Kasumi-1 (cell line): Measurements from ENCODE around the gene MCUR1.
"Not testable (repeated sequence)": the region's sequence is repeated elsewhere in the genome, so short reads cannot be mapped to it uniquely, and the experiment has no call there.

Experiments used
- DNase-seq, 2 experiments: peaks; one replicate each; lab custom pipeline; 2025; lab: John Stamatoyannopoulos, UW

The MCUR1 gene, protein sequence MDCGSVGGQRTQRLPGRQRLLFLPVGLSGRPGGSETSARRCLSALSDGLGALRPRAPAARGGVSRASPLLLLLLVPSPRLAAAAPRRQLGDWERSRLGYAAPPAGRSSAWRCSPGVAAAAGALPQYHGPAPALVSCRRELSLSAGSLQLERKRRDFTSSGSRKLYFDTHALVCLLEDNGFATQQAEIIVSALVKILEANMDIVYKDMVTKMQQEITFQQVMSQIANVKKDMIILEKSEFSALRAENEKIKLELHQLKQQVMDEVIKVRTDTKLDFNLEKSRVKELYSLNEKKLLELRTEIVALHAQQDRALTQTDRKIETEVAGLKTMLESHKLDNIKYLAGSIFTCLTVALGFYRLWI

DNA sequence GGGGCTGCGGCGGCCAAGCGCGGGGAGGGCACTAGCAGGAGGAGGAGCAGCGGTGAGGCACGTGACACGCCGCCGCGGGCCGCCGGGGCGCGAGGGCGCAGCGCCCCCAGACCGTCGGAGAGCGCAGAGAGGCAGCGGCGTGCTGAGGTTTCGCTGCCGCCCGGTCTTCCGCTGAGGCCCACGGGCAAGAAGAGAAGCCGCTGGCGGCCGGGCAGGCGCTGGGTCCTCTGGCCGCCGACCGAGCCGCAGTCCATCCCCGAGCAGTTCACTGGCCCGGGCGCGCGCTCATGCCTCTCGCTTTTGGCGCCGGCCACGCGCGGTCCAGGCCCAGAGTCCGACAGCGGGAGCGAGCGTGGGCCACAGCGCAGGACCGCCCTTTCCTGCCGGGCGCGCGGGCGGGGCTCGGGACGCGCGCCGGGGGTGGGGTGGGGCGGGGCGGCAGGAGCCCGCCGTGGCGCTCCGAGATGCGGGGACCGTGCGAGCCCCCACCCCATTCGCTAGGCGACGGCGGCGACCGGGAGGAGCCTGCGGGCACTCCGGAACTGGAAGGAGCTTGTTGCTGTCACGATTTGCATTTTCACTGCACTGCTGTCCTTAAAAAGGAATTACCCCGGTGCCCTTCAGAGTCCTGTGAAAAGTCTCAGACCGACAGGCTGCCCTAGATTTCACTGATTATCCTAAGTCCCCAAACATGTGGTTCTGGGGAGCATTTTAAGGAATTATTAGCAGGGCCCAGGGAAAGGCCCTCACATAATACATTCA is at the start of gene MCUR1:
Gene MCUR1 (minus strand): TSS at position 382 of the 762 bp plus-strand sequence. CDS start 128 bp downstream, at position 254.
- DNase-seq, result peak; percentile 89 to 91

DNA sequence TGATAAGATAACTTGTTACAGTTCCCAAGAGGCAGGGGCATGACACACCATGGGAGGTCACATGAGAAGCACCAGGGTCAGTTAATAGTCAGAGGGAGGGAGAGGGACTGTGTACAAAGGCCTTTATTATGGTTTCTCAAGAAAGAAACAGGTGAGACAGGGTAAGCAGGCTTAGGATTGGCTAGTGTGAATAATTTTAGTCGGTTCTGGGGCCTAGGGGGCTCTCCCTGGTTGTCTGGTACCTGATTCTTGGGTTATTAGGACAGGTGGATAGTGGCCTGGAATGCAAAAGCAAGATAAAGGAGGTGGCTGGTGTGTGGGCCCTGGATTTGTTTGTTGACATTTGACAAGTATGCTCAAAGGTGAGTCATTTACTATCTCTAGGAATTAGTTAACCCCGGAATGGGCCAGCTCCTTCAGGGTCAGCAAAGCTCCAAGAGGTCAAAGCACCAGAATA is 49.4 kb upstream of the MCUR1 start:
- DNase-seq, result no peak

DNA sequence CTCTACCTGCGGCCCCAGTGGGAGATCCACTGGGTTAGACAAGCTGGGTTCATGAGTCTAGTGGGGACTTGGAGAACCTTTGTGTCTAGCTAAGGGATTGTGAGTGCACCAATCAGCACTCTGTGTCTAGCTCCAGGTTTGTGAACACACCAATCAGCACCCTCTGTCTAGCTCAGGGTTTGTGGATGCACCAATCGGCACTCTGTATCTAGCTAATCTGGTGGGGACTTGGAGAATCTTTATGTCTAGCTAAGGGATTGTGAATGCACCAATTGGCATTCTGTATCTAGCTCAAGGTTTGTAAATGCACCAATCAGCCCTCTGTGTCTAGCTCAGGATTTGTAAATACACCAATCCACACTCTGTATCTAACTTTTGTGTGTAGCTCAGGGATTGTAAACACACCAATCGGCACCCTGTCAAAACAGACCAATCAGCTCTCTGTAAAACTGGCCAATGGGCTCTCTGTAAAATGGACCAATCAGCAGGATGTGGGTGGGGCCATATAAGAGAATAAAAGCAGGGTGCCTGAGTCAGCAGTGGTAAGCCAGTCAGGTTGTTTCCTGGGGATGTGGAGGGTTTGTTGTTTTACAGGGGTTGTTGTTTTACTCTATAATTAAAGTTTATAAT is 46.3 kb upstream of the MCUR1 start:
- DNase-seq, result not testable (repeated sequence)

DNA sequence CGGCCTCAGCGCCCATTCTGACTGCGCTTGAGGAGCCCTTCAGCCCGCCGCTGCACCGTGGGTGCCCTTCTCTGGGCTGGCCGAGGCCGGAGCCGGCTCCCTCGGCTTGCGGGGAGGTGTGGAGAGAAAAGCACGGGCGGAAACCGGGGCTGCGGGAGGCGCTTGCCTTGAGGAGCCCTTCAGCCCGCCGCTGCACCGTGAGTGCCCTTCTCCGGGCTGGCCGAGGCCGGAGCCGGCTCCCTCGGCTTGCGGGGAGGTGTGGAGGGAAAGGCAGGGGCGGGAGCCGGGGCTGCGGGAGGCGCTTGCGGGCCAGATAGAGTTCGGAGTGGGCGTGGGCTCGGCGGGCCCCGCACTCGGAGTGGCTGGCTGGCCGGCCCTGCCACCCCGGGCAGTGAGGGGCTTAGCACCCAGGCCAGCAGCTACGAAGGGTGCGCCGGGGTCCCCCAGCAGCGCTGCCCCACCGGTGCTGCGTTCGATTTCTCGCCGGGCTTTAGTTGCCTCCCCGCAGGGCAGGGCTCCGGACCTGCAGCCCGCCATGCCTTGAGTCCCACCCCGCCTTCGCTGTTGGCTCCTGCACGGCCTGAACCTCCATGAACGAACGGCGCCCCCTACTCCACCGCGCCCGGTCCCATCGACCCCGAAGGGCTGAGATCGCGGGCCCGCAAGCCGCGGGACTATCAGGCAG is 45.7 kb upstream of the MCUR1 start:
- DNase-seq, result no peak

DNA sequence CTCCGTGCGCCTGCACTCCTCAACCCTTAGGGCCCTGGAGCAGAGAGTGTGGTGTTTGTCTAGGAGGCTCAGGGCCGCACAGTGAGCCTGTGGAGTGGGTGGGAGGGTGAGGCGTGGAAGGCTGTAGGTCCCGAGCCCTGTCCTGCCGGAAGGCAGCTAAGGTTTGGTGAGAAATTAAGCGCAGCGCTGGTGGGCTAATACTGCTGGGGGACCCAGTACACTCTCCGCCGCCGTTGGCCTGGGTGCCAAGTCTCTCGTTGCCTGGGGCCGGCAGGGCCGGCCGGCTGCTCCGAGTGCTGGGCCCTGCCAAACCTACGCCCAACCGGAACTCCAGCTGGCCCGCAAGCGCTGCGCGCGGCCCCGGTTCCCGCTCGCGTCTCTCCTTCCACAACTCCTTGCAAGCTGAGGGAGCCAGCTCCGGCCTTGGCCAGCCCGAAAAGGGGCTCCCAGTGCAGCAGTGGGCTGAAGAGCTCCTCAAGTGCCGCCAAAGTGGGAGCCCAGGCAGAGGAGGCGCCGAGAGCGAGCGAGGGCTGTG is 40.4 kb upstream of the MCUR1 start:
- DNase-seq, result no peak

DNA sequence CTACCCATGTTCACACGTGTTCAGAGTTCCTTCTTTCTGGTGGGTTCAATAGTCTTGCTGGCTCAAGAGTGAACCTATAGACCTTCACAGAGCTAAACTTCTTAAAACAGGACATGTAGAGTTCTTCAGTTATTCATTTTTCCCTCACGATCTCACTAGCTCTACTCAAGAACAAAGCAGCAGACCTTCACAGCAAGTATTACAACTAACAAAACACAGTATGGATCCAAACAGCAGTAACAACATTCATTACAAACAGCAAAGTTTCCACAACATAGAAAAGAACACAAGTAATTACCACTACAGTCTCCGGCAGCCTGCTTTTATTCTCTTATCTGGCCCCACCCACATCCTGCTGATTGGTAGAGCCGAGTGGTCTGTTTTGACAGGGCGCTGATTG is 39.5 kb upstream of the MCUR1 start:
- DNase-seq, result no peak

DNA sequence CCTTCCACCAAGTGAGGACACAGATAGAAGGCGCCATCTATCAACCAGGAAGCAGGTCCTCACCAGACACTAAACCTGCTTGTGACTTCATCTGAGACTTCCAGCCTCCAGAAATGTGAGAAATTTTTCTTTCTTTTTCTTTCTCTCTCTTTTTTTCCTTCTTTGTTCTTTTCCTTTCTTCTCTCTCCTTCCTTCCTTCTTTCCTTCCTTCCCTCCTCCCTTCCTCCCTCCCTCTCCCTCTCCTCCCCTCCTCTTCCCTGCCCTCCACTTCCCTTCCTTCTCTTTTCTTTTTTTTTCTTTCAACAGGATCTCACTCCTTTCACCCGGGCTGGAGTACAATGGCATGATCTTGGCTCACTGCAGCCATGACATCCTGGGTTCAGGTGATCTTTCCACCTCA is 37.4 kb upstream of the MCUR1 start:
- no peak for DNase-seq

DNA sequence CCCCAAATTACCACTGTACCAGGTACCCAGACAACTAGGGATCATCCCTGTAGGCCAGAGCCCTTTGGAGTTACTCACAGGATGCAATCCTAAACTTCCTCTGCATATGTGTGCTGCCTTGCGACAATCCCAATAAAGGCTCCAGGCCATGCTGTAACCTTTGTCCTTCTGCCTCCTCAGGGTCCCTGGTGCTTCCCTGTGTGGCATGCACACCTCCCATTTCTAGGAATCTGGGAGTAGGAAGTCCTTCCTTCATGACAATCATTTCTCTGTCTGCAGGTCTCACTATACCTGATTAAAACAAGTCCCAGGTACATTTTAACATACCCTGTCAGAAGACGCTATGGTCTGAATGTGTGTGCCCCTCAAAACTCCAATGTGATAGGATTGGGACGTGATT is 37.0 kb upstream of the MCUR1 start:
- no peak for DNase-seq

DNA sequence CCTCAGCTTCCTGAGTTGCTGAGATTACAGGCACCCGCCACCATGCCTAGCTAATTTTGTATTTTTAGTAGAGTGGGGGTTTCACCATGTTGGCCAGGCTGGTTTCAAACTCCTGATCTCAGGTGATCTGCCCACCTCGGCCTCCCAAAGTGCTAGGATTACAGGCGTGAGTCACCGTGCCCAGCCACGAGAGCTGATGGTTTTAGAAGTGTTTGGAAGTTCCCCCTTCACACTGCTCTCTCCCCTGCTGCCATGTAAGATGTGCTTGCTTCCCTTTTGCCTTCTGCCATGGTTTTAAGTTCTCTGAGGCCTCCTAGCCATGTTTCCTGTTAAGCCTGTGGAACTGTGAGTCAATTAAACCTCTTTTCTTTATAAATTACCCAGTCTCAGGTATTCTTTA is 36.3 kb upstream of the MCUR1 start:
- DNase-seq, result not testable (repeated sequence)

DNA sequence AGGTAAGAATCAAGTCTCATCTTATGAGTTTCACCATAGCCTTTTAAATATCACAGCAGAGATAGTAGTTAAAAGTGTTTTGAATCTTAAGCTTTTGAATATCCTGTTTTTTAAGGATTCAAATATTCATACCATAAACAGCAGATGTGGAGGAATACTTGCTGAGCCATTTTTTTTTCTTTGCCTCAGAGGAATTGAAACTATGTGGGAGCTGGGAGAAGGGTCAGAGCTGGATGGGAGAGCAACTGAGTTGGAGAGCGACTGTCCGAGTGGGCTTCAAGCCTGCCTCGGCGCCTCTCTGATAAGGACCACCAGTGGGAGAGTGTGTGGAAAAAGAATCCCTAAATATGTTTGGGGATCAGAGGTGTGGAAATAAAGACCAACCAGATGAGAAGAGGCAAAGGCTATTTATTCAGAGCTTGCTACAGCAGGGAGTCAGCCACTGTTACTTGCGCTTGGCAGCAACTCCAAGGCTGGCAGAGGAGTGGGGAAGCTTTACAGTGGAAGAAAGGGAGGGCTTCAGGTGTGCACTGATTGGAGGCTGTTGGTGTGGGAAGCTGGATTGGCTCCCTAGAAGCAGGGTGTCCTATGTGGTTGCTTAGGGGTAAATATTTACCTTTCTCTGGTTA is 34.3 kb upstream of the MCUR1 start:
- DNase-seq, result no peak

DNA sequence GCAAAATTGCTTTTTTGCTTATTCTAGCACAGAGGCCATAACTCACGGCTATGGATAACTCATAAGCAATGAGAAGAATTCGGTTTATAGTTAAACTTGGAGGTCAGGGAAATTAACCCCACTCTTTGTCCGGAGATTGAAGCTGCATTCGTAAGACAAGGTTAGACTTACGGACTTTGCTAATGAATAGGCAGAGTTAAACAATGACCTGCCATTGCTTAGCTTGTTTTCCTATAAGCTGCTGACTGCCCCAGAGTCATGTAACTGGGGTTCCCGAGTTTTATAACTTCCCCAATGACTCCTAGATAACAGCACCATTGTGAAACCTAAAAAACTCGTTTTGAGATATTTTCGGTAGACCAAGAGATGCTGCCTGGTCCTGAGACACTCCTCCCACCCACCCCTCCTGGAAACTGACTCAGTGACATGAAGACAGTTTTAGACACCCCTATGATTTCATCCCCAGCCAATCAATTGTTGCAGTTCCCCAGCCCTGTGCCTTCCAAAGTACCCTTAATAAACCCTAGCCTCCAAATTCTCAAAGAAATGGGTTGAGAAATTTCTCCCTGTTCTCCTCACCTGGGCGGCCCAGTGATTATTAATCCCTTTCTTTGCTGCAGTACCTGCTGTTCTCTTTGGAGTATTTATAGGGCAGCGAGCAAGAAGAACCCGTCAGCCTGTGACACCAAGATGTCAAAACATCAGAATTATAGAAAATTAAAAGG is 33.1 kb upstream of the MCUR1 start:
- DNase-seq, result no peak

DNA sequence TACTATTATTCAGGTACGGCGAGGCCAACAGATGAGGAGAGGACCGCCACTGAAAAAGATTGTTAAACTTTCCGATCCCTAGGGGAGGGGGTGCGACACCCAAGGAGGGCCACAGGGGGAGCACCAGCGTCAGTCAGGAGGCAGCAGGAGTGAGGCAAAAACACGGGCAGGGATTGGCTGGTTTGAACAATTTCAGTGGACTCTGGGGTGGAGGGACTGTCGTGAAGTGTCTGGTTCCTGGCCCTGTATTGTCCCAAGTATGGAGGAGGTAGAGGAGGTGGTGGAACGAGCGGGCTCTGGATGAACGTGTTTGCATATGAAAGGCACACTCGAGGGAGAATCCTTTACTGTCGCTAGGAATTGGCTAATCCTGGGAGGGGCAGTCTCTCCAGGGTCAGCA is 32.5 kb upstream of the MCUR1 start:
- no peak for DNase-seq

DNA sequence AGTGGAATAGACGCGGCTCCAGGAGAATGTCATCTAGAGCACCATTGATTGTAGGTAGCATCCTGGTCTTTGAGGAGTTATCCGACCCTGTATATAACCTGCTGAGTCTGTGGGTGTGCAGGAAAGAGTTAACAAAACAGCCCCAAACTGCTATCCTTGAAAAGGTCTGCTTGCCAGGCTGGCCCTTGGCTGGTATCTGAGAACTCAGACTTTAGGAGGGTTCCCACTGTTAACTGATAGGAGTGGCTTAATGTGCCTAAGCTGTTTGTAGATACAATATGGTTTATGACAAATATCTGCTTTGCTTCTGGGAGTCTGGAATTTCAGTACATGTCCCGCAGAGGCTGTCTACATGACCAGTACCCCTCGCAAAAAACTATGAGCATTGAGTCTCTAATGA is 27.6 kb upstream of the MCUR1 start:
- no peak for DNase-seq

DNA sequence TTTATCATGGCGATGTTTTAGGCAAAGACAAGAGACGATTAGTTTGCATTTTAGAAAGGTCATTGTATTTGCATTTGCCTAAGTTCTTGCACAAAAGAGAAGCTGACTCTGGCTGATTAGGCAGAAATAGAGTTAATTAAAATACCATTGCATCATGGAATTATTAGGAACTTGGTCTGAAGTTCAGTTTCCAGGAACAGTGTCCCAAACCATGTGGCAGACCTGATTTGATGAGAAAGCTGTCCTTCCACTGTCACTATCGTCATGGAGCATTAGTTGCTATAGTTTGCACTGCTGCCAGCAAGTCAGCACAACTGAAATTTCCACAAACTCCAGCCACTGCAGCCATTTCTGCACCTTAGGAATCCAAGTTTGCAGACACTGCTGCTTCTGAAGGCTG is 24.3 kb upstream of the MCUR1 start:
- DNase-seq, result no peak

DNA sequence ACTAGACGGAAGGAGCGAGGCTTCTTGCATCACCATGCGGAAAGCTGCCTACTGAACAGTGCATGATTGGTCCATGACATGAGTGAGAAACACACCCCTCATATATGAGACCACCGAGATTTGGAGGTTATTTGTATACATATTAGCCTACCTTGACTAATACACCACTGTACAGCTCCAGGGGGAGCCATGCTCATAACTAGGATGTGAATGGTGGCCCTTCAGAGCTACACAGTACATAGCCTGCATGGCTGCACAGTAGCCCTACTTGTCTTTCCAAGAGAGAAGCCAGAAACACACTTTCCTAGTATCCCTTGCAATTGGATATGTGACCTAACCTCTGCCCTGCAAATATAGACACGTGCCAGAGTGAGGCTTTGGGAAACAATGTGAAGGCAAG is 21.8 kb upstream of the MCUR1 start:
- no peak for DNase-seq

DNA sequence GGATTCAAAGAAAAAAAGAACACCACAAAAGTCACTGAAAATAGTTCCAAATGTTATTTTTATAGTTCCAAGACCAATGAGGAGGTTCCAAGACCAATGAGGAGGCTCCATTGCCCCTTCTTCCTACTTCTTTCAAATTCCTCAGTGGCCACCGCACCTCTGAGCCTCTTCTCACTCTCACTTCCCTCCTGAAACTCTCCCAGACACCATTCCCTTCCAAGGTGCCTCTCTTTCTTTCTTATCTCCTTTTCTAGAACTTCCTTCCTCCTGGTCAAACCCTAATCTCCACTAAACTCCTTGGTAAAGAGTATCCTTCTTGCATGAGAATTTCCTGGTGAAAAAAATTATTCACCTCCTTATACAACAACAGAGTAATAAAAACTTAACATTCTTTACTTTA is 20.4 kb upstream of the MCUR1 start:
- no peak for DNase-seq

DNA sequence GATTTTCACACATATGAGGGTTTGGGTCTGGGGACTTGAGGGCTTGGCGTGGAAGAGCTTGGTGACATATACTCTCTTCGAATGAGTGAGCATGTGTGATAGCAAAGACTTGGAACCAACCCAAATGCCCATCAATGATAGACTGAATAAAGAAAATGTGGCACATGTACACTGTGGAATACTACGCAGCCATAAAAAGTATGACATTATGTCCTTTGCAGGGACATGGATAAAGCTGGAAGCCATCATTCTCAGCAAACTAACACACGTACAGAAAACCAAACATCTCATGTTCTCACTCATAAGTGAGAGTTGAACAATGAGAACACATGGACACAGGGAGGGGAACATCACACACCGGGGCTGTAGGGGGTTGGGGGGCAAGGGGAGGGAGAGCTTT is 19.7 kb upstream of the MCUR1 start:
- not testable (repeated sequence) for DNase-seq

DNA sequence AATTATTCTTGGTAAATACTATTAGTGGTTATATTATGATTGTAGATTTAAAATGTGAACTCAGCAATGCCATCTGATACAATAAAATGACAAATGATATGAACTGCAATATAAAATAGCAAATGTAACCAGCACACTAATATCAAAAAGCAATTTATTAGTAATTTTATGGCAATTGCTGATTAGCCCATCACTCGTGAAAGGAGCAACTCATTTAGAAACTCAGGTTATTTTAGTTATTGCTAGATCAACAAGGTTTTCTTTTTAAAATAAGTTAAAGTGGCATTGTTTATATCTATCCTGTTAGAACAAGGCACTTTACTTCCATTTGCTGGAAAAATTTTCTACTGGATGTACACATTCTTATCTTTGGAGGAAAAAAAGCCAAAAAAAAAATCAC is 18.4 kb upstream of the MCUR1 start:
- DNase-seq, result no peak

DNA sequence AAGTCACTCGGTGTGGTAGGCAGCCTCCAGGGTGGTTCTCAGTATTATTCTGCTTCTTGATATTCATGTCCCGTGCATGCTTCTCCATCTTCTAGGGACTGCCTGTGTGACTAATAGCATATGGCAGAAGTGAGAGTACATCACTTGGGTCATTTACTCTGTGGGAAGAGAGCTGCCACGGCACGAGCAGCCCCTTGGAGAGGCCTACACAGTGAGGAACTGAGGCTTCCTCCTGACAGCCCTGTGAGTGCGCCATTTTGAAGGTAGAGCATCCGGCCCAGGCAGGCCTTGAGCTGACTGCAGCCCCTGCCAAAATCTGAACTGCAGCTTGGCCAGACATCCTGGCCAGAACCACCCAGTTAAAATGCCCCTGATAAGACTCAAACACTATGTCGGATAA is 17.3 kb upstream of the MCUR1 start:
- DNase-seq, result no peak

DNA sequence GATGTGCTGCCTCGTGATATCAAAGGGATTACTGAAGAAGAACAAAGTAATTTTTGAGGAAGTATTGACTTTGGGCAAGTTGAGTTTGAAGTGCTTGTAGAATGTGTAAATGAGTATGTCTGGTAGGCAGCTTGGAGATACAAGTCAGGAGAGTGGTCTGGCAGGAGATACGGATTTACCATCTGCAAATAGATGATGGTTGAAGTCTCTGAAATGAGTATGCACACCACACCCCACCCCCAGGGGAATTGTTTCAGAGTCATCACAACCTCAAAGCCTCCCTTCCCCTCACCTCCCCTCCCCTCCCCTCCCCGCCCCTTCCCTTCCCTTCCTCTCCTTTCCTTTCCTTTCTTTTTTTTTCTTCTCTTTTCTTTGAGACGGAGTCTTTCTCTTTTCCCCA is 16.4 kb upstream of the MCUR1 start:
- DNase-seq, result no peak

DNA sequence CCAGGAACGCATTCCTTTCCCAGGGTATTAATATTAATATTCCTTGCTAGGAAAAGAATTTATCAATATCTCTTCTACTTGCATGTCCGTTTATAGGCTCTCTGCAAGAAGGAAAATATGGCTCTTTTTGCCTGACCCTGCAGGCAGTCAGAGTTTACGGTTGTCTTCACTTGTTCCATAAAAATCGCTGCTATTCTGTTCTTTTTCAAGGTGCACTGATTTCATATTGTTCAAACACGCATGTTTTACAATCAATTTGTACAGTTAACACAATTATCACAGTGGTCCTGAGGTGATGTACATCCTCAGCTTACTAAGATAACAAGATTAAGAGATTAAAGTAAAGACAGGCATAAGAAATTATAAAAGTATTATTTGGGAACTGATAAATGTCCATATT is 15.1 kb upstream of the MCUR1 start:
- DNase-seq, result not testable (repeated sequence)
